HG03175 (cell line): ENCODE data around the gene GPR132.
"Not testable (repeated sequence)": the region's sequence is repeated elsewhere in the genome, so short reads cannot be mapped to it uniquely, and the experiment has no call there.

ENCODE experiments used
- ATAC-seq: cut with Tn5 transposase; IDR thresholded peaks from one replicate; pipeline ENCODE4 v1.9.1; 2021; ENCODE audit warnings: mild to moderate bottlenecking, moderate library complexity; ENCODE audit not compliant: unreplicated experiment

GPR132 gene

GRCh38 chr14:105076296-105076804 is 11.1 kb upstream of the GPR132 start:
- ATAC-seq: no peak

GRCh38 chr14:105075379-105076295 is 10.4 kb upstream of the GPR132 start:
- ATAC-seq: peak; percentile 40

- no peak for ATAC-seq
Observed at GRCh38 chr14:105074601-105075053, 9.4 kb upstream of the GPR132 start.

GRCh38 chr14:105073720-105074600 is 8.7 kb upstream of the GPR132 start:
- ATAC-seq: no peak

GRCh38 chr14:105072892-105073719 is 7.9 kb upstream of the GPR132 start:
- ATAC-seq: no peak

- ATAC-seq: no peak
Observed at GRCh38 chr14:105072381-105072861, 7.2 kb upstream of the GPR132 start.

- no peak for ATAC-seq
Observed at GRCh38 chr14:105071942-105072341, 6.7 kb upstream of the GPR132 start.

- ATAC-seq: no peak
Observed at GRCh38 chr14:105071326-105071725, 6.1 kb upstream of the GPR132 start.

- no peak for ATAC-seq
Observed at GRCh38 chr14:105070760-105071137, 5.5 kb upstream of the GPR132 start.

GRCh38 chr14:105069871-105070759 is 4.9 kb upstream of the GPR132 start:
- peak; percentile 31 for ATAC-seq

- no peak for ATAC-seq
Observed at GRCh38 chr14:105069522-105069870, 4.3 kb upstream of the GPR132 start.

- no peak for ATAC-seq
Observed at GRCh38 chr14:105068818-105069217, 3.6 kb upstream of the GPR132 start.

- ATAC-seq: no peak
Observed at GRCh38 chr14:105067969-105068301, 2.7 kb upstream of the GPR132 start.

GRCh38 chr14:105067140-105067968 is 2.1 kb upstream of the GPR132 start:
- no peak for ATAC-seq

- no peak for ATAC-seq
Observed at GRCh38 chr14:105066240-105067071, 1.2 kb upstream of the GPR132 start.

GRCh38 chr14:105064721-105065143 is 498 bp downstream of the GPR132 start:
- no peak for ATAC-seq

GRCh38 chr14:105064001-105064400 is 1.2 kb downstream of the GPR132 start:
- ATAC-seq: no peak

GRCh38 chr14:105063506-105063905 is 1.7 kb downstream of the GPR132 start:
- not testable (repeated sequence) for ATAC-seq
